ENCODE measurements around the gene CEACAM16.
"Not testable (repeated sequence)": the region's sequence is repeated elsewhere in the genome, so short reads cannot be mapped to it uniquely, and the experiment has no call there.

Gene CEACAM16

DNA sequence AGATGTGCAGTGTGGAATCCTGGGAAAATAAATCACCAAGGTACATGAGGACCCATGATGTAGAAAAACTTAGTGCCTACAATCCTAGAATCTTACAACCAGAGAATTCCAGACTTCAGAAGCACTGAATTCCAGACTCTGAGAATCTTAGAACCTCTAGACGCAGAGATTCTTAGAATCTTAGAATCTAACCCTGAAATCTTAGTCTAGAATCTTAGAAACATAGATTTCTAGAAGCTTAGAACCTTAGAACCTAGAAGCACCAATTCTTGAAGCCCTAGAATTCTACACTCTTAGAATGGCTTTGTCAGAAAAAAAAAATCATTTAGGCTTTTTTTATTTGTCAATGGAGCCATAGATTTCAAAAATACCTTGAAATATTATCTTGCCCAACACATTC lies 6.0 kb downstream of the CEACAM16 start:
- DNase-seq: no peak

- DNase-seq: no peak
These were observed 6.6 kb downstream of the CEACAM16 start for GRCh38 chr19:44705502-44706010.

DNA sequence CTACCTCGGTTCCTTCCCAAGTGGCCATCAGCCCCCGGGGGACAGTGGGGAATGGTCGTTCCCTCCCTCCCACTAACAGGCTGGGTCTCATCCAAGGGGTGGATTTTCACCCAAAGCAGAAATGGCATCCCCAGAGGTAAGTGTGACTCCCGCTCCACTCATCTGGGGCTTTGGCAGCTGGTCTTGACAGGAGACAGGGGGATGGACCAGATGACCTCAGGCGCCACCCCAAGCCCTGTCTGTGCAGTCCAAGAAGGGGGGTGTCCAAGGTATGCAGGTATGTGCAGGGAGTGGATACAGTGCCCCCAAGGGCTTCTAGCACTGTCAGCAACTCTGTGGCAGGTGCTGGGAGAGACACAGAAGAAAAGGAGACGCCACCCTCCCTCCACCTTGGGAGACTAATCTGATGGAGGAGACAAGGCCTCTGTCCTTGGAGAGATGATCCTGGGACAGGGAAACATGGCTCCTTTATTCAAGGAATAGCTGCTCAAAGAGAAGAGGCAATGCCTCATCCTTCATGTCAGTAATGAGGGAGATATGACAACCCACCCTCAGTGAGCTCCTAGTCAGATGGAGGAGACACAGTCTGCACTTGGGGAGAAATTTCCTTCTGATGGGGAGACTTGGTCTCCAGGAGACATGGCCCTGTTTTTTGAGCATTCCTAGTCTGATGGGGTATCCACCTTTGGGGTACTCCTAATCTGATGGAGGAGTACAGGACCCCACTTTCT lies 7.7 kb downstream of the CEACAM16 start:
- DNase-seq: no peak

- DNase-seq: no peak
These were observed 8.8 kb downstream of the CEACAM16 start for GRCh38 chr19:44707794-44708193.

- no peak for DNase-seq
These were observed 10.0 kb downstream of the CEACAM16 start for GRCh38 chr19:44708940-44709339.

DNA sequence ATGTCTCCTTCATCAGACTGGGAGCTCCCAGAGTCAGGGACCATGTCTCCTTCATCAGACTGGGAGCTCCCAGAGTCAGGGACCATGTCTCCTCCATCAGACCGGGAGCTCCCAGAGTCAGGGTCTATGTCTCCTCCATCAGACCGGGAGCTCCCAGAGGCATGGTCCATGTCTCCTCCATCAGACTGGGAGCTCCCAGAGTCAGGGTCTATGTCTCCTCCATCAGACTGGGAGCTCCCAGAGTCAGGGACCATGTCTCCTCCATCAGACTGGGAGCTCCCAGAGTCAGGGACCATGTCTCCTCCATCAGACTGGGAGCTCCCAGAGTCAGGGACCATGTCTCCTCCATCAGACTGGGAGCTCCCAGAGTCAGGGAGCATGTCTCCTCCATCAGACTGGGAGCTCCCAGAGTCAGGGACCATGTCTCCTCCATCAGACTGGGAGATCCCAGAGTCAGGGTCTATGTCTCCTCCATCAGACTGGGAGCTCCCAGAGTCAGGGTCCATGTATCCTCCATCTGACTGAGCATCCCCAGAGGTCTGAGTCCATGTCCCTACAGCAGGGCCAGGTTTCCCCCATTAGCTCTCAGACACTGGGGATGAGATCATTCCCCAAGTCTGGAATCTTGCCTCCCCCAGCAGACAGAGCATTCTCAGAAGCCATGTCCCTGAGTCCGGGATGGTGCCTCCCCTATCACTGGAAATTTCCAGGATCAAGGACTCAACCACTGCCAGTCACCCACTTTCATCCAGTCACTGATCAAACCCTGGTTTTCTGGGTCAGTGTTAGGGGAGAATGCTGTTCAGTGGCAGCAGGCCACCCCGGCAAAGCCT lies 10.7 kb downstream of the CEACAM16 start:
- not testable (repeated sequence) for DNase-seq

DNA sequence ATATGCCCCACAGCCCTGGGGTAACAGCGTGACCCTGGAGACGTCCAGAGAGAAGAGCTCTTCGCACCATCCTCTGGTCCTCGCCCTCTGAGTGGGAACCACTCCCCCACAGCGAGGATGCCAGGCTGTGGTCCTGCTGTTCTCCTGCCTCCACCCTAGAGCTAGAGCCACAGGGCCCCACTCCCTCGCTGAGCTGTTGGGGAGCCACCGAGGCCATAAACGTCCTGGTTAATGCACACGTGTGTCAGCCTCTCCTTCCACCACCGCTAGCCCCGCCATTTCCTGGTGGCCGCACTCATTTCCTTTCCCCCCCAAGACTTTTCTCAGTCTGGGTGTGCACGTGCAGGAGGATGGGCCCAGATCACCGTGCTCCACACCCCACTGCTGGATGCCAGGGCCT lies 11.5 kb downstream of the CEACAM16 start:
- DNase-seq: no peak

GRCh38 chr19:44712864-44713515 lies 14.0 kb downstream of the CEACAM16 start:
- no peak for DNase-seq

GRCh38 chr19:44714597-44715169 lies 15.7 kb downstream of the CEACAM16 start:
- no peak for DNase-seq

GRCh38 chr19:44717603-44718002 lies 18.7 kb downstream of the CEACAM16 start:
- no peak for DNase-seq

DNA sequence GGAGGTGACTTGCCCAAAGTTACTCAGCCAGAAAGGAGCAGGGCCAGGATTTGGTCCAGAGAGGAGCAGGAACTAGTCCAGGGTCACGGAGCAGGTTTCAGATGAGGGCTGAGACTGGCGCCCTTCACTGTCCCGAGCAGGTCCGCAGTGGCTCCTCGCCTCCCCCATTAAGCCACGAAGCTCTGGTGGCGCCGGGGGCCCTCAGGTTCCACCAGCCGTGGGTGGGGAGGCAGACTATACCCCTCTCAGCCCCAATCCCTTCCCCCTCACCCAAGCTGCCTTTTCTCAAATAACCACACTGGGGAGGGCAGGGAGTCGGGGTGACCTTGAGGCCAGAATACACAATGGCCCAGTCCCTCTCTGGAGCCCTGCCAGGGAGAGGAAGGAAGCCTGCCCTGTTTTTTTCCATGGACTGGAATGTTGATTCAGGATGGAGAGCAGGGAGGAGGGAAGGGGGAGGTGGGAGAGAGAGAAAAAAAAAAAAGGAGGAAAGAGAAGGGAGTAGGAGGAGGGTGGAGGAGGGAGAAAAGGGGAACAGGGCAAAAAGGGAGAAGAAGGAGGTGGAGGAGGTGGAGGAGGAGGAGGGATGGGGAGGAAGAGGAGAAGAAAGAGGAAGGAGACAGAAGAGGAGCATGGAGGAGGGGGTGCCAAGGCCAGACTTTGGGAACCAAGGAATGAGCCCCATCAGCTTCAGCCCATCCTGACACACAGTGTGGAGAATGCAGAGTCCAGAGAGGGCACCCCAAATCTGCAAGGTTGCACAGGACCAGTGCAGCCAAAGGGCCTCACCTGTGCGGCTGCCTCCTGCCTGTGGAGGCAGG lies 19.7 kb downstream of the CEACAM16 start:
- no peak for DNase-seq

GRCh38 chr19:44719262-44719701 lies 20.3 kb downstream of the CEACAM16 start:
- no peak for DNase-seq

- not testable (repeated sequence) for DNase-seq
These were observed 21.4 kb downstream of the CEACAM16 start for GRCh38 chr19:44720396-44720795.

DNA sequence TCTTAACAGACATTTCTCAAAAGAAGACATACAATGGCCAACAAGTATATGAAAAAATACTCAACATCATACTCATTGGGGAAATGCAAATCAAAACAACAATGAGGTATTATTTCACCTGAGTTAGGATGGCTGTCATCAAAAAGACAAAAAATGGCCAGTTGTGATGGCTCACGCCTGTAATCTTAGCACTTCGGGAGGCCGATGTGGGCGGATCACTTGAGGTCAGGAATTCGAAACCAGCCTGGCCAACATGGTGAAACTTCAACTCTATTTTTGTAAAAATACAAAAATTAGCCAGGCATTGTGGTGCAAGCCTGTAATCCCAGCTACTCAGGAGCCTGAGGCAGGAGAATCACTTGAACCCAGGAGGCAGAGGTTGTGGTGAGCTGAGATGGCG lies 22.0 kb downstream of the CEACAM16 start:
- peak; percentile 25 to 49 for DNase-seq

DNA sequence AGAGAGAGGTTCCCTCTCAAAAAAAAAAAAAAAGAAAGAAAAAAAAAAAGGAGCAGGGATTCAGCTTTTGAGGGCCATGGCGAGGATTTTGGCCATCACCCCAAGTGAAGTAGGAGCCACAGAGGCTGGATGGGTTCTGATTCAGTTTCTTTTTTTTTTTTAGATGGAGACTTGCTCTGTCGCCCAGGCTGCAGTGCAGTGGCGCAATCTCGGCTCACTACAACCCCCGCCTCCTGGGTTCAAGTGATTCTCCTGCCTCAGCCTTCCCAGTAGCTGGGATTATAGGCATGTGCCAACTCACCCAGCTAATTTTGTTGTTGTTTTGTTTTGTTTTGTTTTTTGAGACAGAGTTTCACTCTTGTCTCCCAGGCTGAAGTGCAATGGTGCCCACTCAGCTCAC lies 22.4 kb downstream of the CEACAM16 start:
- not testable (repeated sequence) for DNase-seq

DNA sequence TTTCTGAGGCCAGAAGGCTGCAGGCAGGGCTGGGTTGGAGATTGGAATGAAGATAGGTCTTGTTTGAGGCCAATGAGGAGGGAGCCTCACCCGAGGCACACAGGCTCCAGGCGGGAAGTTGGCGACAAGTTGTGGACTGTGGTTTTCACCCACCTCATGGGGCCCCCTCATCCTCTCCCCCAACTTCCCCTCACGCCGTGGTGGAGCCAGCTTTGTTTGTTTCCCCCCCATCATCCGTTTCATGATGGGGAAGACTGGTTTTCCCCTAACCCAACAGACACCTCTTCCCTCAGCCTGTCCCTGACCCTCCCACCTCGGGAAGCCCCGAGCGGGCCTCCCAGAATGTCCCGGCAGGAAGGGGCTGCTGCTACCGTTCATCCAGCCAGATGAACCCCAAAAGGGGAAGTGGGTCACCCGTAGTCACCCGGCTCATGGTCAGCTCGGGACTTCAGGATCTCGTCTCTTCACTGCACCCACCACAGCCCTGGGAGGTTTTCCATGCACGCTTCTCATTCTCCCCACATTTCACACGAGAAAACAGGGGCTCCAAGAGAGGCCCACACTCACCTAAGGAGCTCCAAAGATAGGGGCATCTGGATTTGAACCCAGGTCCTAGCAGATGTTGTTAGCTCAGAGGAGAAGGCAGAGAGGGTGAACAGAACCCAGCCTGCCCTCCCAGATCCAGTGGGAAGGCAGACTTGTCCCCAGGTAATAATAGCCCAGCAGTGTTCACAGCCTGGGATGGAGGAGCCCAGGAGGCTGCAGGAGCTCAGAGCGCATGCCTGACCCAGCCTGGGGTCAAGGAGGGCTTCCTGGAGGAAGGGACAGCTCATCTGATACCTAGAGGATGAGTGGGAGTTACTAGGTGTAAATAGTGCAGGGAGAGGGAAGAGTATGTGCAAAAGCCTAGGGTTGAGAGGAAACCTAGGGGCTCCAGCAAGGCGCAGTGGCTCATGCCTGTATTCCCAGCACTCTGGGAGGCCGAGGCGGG lies 23.5 kb downstream of the CEACAM16 start:
- DNase-seq: peak; percentile 83 to 99

GRCh38 chr19:44723299-44723951 lies 24.5 kb downstream of the CEACAM16 start:
- no peak for DNase-seq

- DNase-seq: peak; percentile 73 to 92
These were observed 25.0 kb downstream of the CEACAM16 start for GRCh38 chr19:44723952-44724319.

- DNase-seq: no peak
These were observed 26.3 kb downstream of the CEACAM16 start for GRCh38 chr19:44725251-44725650.

DNA sequence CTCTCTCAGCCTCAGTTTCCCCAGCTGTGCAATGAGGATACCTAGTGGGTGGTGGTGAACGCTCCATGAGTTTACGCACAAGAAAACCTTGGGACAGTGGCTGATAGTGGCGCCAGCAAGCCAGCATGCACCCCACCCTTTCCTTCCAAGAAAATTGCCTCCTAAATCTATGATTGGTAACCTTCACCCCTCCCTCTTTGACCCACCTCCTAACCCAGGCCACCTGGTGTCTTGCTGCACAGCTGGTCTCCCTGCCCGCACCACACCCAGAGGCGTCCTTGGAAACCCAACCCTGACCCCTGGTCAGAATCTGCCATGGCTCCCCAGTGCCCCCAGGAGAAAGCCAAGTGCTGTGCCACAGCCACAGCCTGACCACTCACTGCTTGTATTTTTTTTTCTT lies 26.7 kb downstream of the CEACAM16 start:
- DNase-seq: no peak
